SK-N-SH treated with all-trans-retinoic acid at 6 μM for 48 hours (cell line): ENCODE measurements around the gene PARD3.

ENCODE experiments used
- ATAC-seq: fragments of 200-7000 bp; cut with Tn5 transposase; 3 replicates; pipeline ENCODE4 v1.9.1; 2020; ENCODE audit warnings: mild to moderate bottlenecking, moderate library complexity
- ARNTL ChIP-seq: fragments of 450-650 bp; formaldehyde crosslinking; IDR thresholded peaks from 2 replicates; pipeline ENCODE4 v1.5.0; 2020; ENCODE audit warnings: low read depth, mild to moderate bottlenecking, moderate library complexity, borderline replicate concordance
- BACH2 ChIP-seq: fragments of 250-450 bp; sonication (Bioruptor Pico); IDR thresholded peaks from 2 replicates; pipeline ENCODE4 v1.9.0; 2021; ENCODE audit warnings: mild to moderate bottlenecking, borderline replicate concordance
- CSDC2 ChIP-seq: fragments of 250-450 bp; sonication (Bioruptor Pico); IDR thresholded peaks from 2 replicates; pipeline ENCODE4 v1.5.0; 2020; ENCODE audit warnings: mild to moderate bottlenecking, moderate library complexity
- ESRRG ChIP-seq: fragments of 250-450 bp; sonication (Bioruptor Pico); IDR thresholded peaks from 2 replicates; pipeline ENCODE4 v1.6.1; 2021; ENCODE audit warnings: mild to moderate bottlenecking
- GLIS3 ChIP-seq: fragments of 250-450 bp; sonication (Bioruptor Pico); IDR thresholded peaks from 2 replicates; pipeline ENCODE4 v1.5.0; 2020; ENCODE audit warnings: mild to moderate bottlenecking, moderate library complexity
- ISL1 ChIP-seq: fragments of 250-450 bp; sonication (Bioruptor Pico); IDR thresholded peaks from 2 replicates; pipeline ENCODE4 v2.1.2; 2022; ENCODE audit warnings: mild to moderate bottlenecking, moderate library complexity
- OSR1 ChIP-seq: fragments of 250-450 bp; sonication (Bioruptor Pico); IDR thresholded peaks from 2 replicates; pipeline ENCODE4 v1.8.0; 2022; ENCODE audit warnings: moderate library complexity, mild to moderate bottlenecking, inconsistent platforms
- PPARA ChIP-seq: fragments of 250-450 bp; sonication (Bioruptor Pico); IDR thresholded peaks from 2 replicates; pipeline ENCODE4 v1.5.0; 2020; ENCODE audit warnings: mild to moderate bottlenecking, borderline replicate concordance
- RARB ChIP-seq: fragments of 250-450 bp; sonication (Bioruptor Pico); IDR thresholded peaks from 2 replicates; pipeline ENCODE4 v1.8.0; 2021; ENCODE audit warnings: mild to moderate bottlenecking, moderate library complexity
- SNAI2 ChIP-seq: fragments of 250-450 bp; sonication (Bioruptor Pico); IDR thresholded peaks from 2 replicates; pipeline ENCODE4 v1.5.0; 2020; ENCODE audit warnings: mild to moderate bottlenecking, moderate library complexity
- TCF4 ChIP-seq: fragments of 250-450 bp; sonication (Bioruptor Pico); IDR thresholded peaks from 2 replicates; pipeline ENCODE4 v1.8.0; 2021; ENCODE audit warnings: mild to moderate bottlenecking, moderate library complexity, borderline replicate concordance
- TOX ChIP-seq: fragments of 250-450 bp; sonication (Bioruptor Pico); IDR thresholded peaks from 2 replicates; pipeline ENCODE4 v1.8.0; 2021; ENCODE audit warnings: mild to moderate bottlenecking, moderate library complexity, borderline replicate concordance
- ZC3H10 ChIP-seq: fragments of 250-450 bp; sonication (Bioruptor Pico); IDR thresholded peaks from 2 replicates; pipeline ENCODE4 v1.5.1; 2021; ENCODE audit warnings: mild to moderate bottlenecking, moderate library complexity
- ZFP30 ChIP-seq: fragments of 450-650 bp; formaldehyde crosslinking; IDR thresholded peaks from 2 replicates; pipeline ENCODE4 v1.5.0; 2022; ENCODE audit warnings: mild to moderate bottlenecking, moderate library complexity
- ZNF565 ChIP-seq: fragments of 450-650 bp; formaldehyde crosslinking; conservative IDR thresholded peaks from 2 replicates; pipeline ENCODE4 v1.5.0; 2020; ENCODE audit warnings: low read depth, mild to moderate bottlenecking, moderate library complexity
- ZNF70 ChIP-seq: fragments of 450-650 bp; formaldehyde crosslinking; IDR thresholded peaks from 2 replicates; pipeline ENCODE4 v1.5.0; 2020; ENCODE audit warnings: mild to moderate bottlenecking, moderate library complexity
- ZNF8 ChIP-seq: fragments of 450-650 bp; formaldehyde crosslinking; IDR thresholded peaks from 2 replicates; pipeline ENCODE4 v1.5.0; 2020; ENCODE audit warnings: mild to moderate bottlenecking, moderate library complexity
- TF ChIP-seq, protein P1 (sequence below): fragments of 250-450 bp; sonication (Bioruptor Pico); IDR thresholded peaks from 2 replicates; pipeline ENCODE4 v1.8.0; 2021; ENCODE audit warnings: low read depth, mild to moderate bottlenecking, moderate library complexity, borderline replicate concordance
- TF ChIP-seq, protein P2 (sequence below): fragments of 250-450 bp; sonication (Bioruptor Pico); IDR thresholded peaks from 2 replicates; pipeline ENCODE4 v1.5.1; 2020; ENCODE audit warnings: low read depth, mild to moderate bottlenecking, moderate library complexity
- TF ChIP-seq, protein P3 (sequence below): fragments of 250-450 bp; sonication (Bioruptor Pico); IDR thresholded peaks from 2 replicates; pipeline ENCODE4 v1.8.0; 2020; ENCODE audit warnings: mild to moderate bottlenecking, moderate library complexity, borderline replicate concordance
- TF ChIP-seq, protein P4 (sequence below): fragments of 250-450 bp; sonication (Bioruptor Pico); IDR thresholded peaks from 2 replicates; pipeline ENCODE4 v1.5.0; 2020; ENCODE audit warnings: mild to moderate bottlenecking, moderate library complexity

The PARD3 gene

DNA sequence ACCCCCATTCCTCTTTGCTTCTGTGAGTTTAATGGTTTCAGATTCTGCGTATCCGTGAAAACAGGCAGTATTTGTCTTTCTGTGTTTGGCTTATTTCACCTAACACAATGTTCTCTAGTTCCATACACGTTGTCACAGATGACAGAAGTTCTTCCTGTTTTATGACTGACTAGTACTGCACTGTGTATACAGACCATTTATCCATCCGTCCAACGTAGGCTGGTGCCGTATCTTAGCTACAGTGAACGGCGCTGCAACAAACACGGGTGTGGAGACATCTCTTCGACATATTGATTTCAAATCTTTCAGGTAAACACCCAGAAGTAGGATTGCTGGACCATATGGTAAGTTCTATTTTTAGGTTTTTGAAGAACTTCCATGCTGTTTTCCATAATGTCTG, 181.7 kb downstream of the PARD3 start (continued):
- TF ChIP-seq, protein P1, sequence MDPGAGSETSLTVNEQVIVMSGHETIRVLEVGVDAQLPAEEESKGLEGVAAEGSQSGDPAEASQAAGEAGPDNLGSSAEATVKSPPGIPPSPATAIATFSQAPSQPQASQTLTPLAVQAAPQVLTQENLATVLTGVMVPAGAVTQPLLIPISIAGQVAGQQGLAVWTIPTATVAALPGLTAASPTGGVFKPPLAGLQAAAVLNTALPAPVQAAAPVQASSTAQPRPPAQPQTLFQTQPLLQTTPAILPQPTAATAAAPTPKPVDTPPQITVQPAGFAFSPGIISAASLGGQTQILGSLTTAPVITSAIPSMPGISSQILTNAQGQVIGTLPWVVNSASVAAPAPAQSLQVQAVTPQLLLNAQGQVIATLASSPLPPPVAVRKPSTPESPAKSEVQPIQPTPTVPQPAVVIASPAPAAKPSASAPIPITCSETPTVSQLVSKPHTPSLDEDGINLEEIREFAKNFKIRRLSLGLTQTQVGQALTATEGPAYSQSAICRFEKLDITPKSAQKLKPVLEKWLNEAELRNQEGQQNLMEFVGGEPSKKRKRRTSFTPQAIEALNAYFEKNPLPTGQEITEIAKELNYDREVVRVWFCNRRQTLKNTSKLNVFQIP (CRISPR knock-in tag): no peak
- no peak for TF ChIP-seq TCF4 (CRISPR knock-in tag)

DNA sequence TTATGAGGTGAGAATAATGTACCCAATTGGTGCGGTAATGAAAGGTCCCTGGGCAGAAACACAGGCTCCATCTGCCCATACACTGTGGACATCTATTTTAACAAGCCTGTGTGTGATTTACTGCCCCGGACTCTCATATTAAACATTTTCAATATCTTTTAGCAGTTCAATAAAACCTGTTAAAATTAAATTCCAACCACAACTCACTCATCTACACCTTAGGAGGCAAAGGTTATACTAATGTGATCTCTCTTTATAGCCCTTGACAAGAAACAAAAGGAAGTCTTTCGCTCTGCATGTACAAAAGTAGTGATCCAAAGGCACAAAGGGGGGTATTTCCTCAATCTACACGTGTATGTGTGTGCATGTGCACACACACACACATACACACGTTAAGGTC, 186.0 kb downstream of the PARD3 start:
- TF ChIP-seq, protein P2, sequence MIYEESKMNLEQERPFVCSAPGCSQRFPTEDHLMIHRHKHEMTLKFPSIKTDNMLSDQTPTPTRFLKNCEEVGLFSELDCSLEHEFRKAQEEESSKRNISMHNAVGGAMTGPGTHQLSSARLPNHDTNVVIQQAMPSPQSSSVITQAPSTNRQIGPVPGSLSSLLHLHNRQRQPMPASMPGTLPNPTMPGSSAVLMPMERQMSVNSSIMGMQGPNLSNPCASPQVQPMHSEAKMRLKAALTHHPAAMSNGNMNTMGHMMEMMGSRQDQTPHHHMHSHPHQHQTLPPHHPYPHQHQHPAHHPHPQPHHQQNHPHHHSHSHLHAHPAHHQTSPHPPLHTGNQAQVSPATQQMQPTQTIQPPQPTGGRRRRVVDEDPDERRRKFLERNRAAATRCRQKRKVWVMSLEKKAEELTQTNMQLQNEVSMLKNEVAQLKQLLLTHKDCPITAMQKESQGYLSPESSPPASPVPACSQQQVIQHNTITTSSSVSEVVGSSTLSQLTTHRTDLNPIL (CRISPR knock-in tag): no peak
- TF ChIP-seq ESRRG (CRISPR knock-in tag): no peak
- TF ChIP-seq, all 23 proteins: peak for 0
- no peak for ATAC-seq

DNA sequence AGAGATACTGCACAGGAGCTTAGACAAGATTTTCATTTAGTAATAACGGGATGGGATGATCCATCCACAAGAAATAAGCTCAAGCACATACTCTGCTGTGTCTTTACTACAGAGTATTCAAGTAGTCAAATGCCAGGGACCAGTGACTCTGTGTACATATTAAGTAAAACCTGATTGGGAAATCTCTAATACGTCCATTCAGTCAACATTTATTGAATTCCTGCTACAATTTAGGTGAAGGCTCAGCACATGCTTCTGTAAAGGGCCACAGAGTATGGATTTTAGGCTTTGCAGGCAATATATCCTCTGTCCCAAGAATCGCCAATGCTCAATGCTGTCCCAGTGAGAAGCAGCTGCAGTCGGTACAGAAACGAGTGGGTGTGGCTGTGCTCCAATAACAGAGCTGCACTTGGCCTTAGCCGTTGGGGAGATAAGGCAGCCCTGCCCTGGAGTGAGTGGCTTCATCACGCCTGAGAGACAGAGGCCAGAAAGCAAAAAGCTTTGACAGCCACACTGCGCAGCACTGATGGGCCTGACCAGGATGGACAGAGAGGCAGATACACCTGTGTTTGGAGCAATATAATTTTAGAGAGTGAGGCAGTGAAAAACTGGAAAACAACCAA, 186.8 kb downstream of the PARD3 start:
- TF ChIP-seq ZFP30 (CRISPR knock-in tag) (no peak), ISL1 (CRISPR knock-in tag) (no peak), SNAI2 (CRISPR knock-in tag) (no peak), ARNTL (CRISPR knock-in tag) (no peak), PPARA (no peak), OSR1 (CRISPR knock-in tag) (no peak), TOX (CRISPR knock-in tag) (no peak), ZC3H10 (CRISPR knock-in tag) (no peak), ESRRG (CRISPR knock-in tag) (no peak), BACH2 (CRISPR knock-in tag) (no peak)
- TF ChIP-seq, protein P3, sequence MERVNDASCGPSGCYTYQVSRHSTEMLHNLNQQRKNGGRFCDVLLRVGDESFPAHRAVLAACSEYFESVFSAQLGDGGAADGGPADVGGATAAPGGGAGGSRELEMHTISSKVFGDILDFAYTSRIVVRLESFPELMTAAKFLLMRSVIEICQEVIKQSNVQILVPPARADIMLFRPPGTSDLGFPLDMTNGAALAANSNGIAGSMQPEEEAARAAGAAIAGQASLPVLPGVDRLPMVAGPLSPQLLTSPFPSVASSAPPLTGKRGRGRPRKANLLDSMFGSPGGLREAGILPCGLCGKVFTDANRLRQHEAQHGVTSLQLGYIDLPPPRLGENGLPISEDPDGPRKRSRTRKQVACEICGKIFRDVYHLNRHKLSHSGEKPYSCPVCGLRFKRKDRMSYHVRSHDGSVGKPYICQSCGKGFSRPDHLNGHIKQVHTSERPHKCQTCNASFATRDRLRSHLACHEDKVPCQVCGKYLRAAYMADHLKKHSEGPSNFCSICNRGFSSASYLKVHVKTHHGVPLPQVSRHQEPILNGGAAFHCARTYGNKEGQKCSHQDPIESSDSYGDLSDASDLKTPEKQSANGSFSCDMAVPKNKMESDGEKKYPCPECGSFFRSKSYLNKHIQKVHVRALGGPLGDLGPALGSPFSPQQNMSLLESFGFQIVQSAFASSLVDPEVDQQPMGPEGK (CRISPR knock-in tag): no peak
- ATAC-seq: peak; percentile 50; the same call in 1 of the 3 replicates

DNA sequence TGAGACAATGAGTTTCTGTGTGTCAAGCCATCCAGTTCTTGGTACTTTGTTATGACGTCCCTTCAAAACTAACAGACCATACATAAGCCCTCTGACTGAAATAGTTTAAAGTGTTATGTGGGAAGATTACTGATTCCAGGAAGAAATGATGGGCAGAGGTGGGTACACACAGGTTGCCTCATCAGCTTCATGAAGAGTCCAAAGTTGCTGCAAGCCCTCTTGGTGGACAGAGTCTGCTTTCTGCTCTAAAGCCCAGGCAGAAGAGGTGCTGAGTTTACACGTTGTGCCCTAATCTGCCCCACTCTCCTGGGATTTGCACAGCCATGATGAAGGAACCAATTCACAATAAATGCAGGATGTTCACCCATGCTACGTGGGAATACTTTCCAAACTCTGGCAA, 187.4 kb downstream of the PARD3 start:
- TF ChIP-seq, protein P2 (CRISPR knock-in tag): no peak
- no peak for TF ChIP-seq PPARA
- no peak for TF ChIP-seq ZFP30 (CRISPR knock-in tag)
- no peak for TF ChIP-seq ESRRG (CRISPR knock-in tag)
- TF ChIP-seq ZNF8 (CRISPR knock-in tag): no peak
- no peak for TF ChIP-seq ZNF70 (CRISPR knock-in tag)
- ATAC-seq: no peak

DNA sequence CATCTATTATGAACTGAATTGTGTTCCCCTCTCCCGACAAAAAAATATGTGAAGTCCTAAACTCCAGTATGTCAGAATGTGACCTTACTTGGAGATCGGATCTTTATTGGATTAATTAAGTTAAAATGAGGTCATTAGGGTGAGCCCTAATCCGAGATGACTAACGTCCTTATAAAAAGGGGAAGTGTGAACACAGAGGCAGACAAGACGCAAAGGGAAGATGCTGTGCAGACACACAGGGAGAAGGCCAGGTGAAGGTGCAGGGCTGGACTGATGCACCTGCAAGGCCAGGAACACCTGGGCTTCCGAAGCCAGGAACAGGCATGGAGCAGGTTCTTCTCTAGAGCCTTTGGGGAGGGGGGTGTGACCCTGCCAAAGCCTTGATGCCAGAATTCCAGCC, 187.8 kb downstream of the PARD3 start:
- ATAC-seq: no peak
- TF ChIP-seq PPARA (no peak), GLIS3 (CRISPR knock-in tag) (no peak), TOX (CRISPR knock-in tag) (no peak), ZFP30 (CRISPR knock-in tag) (no peak), ZNF565 (CRISPR knock-in tag) (no peak), BACH2 (CRISPR knock-in tag) (no peak), ZNF8 (CRISPR knock-in tag) (no peak), RARB (CRISPR knock-in tag) (no peak), ZNF70 (CRISPR knock-in tag) (no peak), CSDC2 (no peak)
- TF ChIP-seq, protein P3 (CRISPR knock-in tag): no peak
- TF ChIP-seq, protein P4, sequence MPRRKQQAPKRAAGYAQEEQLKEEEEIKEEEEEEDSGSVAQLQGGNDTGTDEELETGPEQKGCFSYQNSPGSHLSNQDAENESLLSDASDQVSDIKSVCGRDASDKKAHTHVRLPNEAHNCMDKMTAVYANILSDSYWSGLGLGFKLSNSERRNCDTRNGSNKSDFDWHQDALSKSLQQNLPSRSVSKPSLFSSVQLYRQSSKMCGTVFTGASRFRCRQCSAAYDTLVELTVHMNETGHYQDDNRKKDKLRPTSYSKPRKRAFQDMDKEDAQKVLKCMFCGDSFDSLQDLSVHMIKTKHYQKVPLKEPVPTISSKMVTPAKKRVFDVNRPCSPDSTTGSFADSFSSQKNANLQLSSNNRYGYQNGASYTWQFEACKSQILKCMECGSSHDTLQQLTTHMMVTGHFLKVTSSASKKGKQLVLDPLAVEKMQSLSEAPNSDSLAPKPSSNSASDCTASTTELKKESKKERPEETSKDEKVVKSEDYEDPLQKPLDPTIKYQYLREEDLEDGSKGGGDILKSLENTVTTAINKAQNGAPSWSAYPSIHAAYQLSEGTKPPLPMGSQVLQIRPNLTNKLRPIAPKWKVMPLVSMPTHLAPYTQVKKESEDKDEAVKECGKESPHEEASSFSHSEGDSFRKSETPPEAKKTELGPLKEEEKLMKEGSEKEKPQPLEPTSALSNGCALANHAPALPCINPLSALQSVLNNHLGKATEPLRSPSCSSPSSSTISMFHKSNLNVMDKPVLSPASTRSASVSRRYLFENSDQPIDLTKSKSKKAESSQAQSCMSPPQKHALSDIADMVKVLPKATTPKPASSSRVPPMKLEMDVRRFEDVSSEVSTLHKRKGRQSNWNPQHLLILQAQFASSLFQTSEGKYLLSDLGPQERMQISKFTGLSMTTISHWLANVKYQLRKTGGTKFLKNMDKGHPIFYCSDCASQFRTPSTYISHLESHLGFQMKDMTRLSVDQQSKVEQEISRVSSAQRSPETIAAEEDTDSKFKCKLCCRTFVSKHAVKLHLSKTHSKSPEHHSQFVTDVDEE: no peak
- TF ChIP-seq, protein P1 (CRISPR knock-in tag): no peak
